Ecto neural progenitor cell (in vitro differentiated cells): ENCODE data around the gene RNF113A.
"Not testable (repeated sequence)": the region's sequence is repeated elsewhere in the genome, so short reads cannot be mapped to it uniquely, and the experiment has no call there.

Source experiments
- DNase-seq: peaks from one replicate; pipeline ENCODE4 v3.0.0-alpha.2; 2018; ENCODE audit warnings: low spot score

The RNF113A gene

GRCh38 chrX:119833905-119834304 lies 37.6 kb downstream of the RNF113A start:
- DNase-seq, result no peak

- DNase-seq, result no peak
Observed at GRCh38 chrX:119828446-119828845, 43.1 kb downstream of the RNF113A start.

- DNase-seq, result no peak
Observed at GRCh38 chrX:119826399-119826959, 45.1 kb downstream of the RNF113A start.

- not testable (repeated sequence) for DNase-seq
Observed at GRCh38 chrX:119824221-119824620, 47.3 kb downstream of the RNF113A start.

- DNase-seq, result not testable (repeated sequence)
Observed at GRCh38 chrX:119821703-119822102, 49.8 kb downstream of the RNF113A start.
